T-cell (primary cell): ENCODE results near the gene FANCM. TPM values are rescaled to one million over a fixed set of nuclear protein-coding genes. Genes with fewer than 3 reads are reported as not detected.

Experiments
- ATAC-seq, 4 experiments: fragments of 200-7000 bp in 3 of 4; fragments of 150-1000 bp in 1 of 4; cut with Tn5 transposase; replicated peaks in 1 of 4; 1 replicate in 3 of 4; 2 replicates in 1 of 4; pipeline ENCODE4 v1.10.0; 2021; ENCODE audit warnings: moderate library complexity in 3 of 4, mild to moderate bottlenecking in 2 of 4, moderate number of reproducible peaks in 1 of 4
- CTCF ChIA-PET, 2 donors: fragments of 300-600 bp; sonication (Branson Sonifier 250); formaldehyde crosslinking; loops; one replicate each; lab custom pipeline; 2022; ENCODE audit warnings: antibody characterized with exemption in 2 of 2; lab: Charles Lee
- POLR2A ChIA-PET, 2 donors: fragments of 300-600 bp; sonication (Branson Sonifier 250); formaldehyde crosslinking; loops; one replicate each; lab custom pipeline; 2022; ENCODE audit warnings: antibody characterized with exemption in 2 of 2; lab: Charles Lee
- DNase-seq, 35 experiments: peaks; one replicate each; pipeline versions ENCODE4 v3.0.0 to v3.0.0-alpha.2; 2013 to 2023
- H3K27ac ChIP-seq: one replicate; pipeline ENCODE4 v1.5.1; 2013; ENCODE audit warnings: low read length
- H3K27me3 ChIP-seq, 2 experiments: replicated peaks in 1 of 2; 1 replicate in 1 of 2; 2 replicates in 1 of 2; pipeline versions ENCODE4 v1.6.1 to v1.7.0; 2013; ENCODE audit warnings: low read length in 1 of 2, mixed read lengths in 1 of 2; ENCODE audit not compliant: control insufficient read depth in 2 of 2, insufficient read depth in 2 of 2; ENCODE audit errors: extremely low read depth in 1 of 2
- H3K36me3 ChIP-seq, 2 donors: 1 replicate in 1 of 2; 2 replicates in 1 of 2; pipeline versions ENCODE4 v1.6.1 to v1.7.0; 2013; ENCODE audit warnings: low read length in 1 of 2; ENCODE audit not compliant: control insufficient read depth in 2 of 2, insufficient read depth in 1 of 2; ENCODE audit errors: extremely low read depth in 1 of 2
- H3K4me1 ChIP-seq, 2 experiments: 1 replicate in 1 of 2; 2 replicates in 1 of 2; pipeline versions ENCODE4 v1.6.1 to v1.7.0; 2013; ENCODE audit warnings: low read length in 2 of 2, mixed read lengths in 1 of 2; ENCODE audit not compliant: insufficient read depth in 2 of 2, control insufficient read depth in 1 of 2; ENCODE audit errors: extremely low read depth in 1 of 2
- H3K4me3 ChIP-seq, 2 donors: 1 replicate in 1 of 2; 2 replicates in 1 of 2; pipeline versions ENCODE4 v1.5.1 to v1.7.0; 2013; ENCODE audit warnings: mild to moderate bottlenecking in 2 of 2, low read length in 1 of 2, moderate library complexity in 1 of 2; ENCODE audit not compliant: control insufficient read depth in 1 of 2; ENCODE audit errors: extremely low read depth in 1 of 2
- H3K9me3 ChIP-seq: 2 replicates; pipeline ENCODE4 v1.7.0; 2013
- H3K27ac Mint-ChIP-seq, 2 donors: one replicate each; pipeline ENCODE4 v1.8.0; 2020 to 2021; ENCODE audit warnings: mild to moderate bottlenecking in 2 of 2, mixed read lengths in 2 of 2
- H3K27me3 Mint-ChIP-seq, 2 donors: one replicate each; pipeline ENCODE4 v1.8.0; 2021 to 2022; ENCODE audit warnings: mixed read lengths in 2 of 2
- H3K36me3 Mint-ChIP-seq: one replicate; pipeline ENCODE4 v1.8.0; 2021; ENCODE audit warnings: mixed read lengths
- H3K4me1 Mint-ChIP-seq, 3 donors: one replicate each; pipeline ENCODE4 v1.8.0; 2020 to 2022; ENCODE audit warnings: mixed read lengths in 3 of 3, mild to moderate bottlenecking in 1 of 3
- H3K4me3 Mint-ChIP-seq, 3 donors: one replicate each; pipeline ENCODE4 v1.8.0; 2020 to 2022; ENCODE audit warnings: mild to moderate bottlenecking in 3 of 3, mixed read lengths in 3 of 3, moderate library complexity in 3 of 3
- H3K9me3 Mint-ChIP-seq, 3 donors: one replicate each; pipeline ENCODE4 v1.8.0; 2020 to 2022; ENCODE audit warnings: mixed read lengths in 3 of 3
- WGBS: methylation state at CpG from one replicate; pipeline ENCODE4 v1.1.5; 2013; ENCODE audit warnings: missing lambda C conversion rate; ENCODE audit not compliant: insufficient coverage; 5-methylcytosine and 5-hydroxymethylcytosine counted together
- total RNA-seq, 35 experiments: library from RNA in 6 of 35; stranded (reverse) in 6 of 35; fragments of 120-200 nt in 1 of 35; gene quantifications; one replicate each; pipeline versions ENCODE4 v1.2.1 to v1.2.4 and lab custom pipeline; 2013 to 2026

The FANCM gene
- total RNA-seq, 5 donors from 2014 or later (not counting 1 experiment from before 2014, with no cell fraction given): 7.5 to 10.5 (median 8.7) TPM

GRCh38 chr14:45120096-45120495, 15.6 kb upstream of the FANCM start:
- ATAC-seq (no peak), DNase-seq (no peak)
- no peak overlapping the region for H3K4me3 ChIP-seq
- H3K27ac ChIP-seq: no peak overlapping the region
- Mint-ChIP-seq H3K4me3 (no peak overlapping the region), H3K27ac (no peak overlapping the region), H3K36me3 (peaks cover 48% of the 10 kb centered on the region), H3K4me1 (no peaks in the 10 kb centered on the region), H3K9me3 (no peaks in the 10 kb centered on the region), H3K27me3 (no peaks in the 10 kb centered on the region)
- POLR2A ChIA-PET: no interaction called here
- CTCF ChIA-PET: no interaction called here
- no peaks in the 10 kb centered on the region for H3K27me3 ChIP-seq
- peaks cover 0 to 70% of the 10 kb centered on the region in 2 donors for H3K36me3 ChIP-seq
- H3K4me1 ChIP-seq: no peaks in the 10 kb centered on the region
- no peaks in the 10 kb centered on the region for H3K9me3 ChIP-seq
- WGBS: no CpG with 5 or more reads among the region's 1 CpG

- no peak overlapping the region for H3K27ac ChIP-seq
- no peak for ATAC-seq
- Mint-ChIP-seq H3K27ac (no peak overlapping the region), H3K27me3 (no peaks in the 10 kb centered on the region), H3K9me3 (no peaks in the 10 kb centered on the region), H3K36me3 (peaks cover 43% of the 10 kb centered on the region), H3K4me3 (no peak overlapping the region), H3K4me1 (peaks cover 4 to 9% (median 5%) of the 10 kb centered on the region in 3 donors)
- peaks cover 0 to 49% of the 10 kb centered on the region in 2 donors for H3K36me3 ChIP-seq
- no peaks in the 10 kb centered on the region for H3K9me3 ChIP-seq
- no peak for DNase-seq
- ChIA-PET CTCF (interaction anchor here (0.6 to 1.1 kb wide), 3 partner anchors 11 to 159 kb away, joined by 3 to 4 read pairs (median 3); partner anchors contain the start of gene FKBP3 (in 1 of the 2)), POLR2A (interaction anchor here (0.7 kb wide), 2 partner anchors 14 to 127 kb away, joined by 3 to 4 read pairs; no protein-coding TSS in a partner anchor)
- no peak overlapping the region for H3K4me3 ChIP-seq
- 100% methylated on average over 2 of the region's 3 CpGs for WGBS
- H3K27me3 ChIP-seq: no peaks in the 10 kb centered on the region
- H3K4me1 ChIP-seq: no peaks in the 10 kb centered on the region
Observed at GRCh38 chr14:45123271-45123670, 12.5 kb upstream of the FANCM start.

- Mint-ChIP-seq H3K4me3 (no peak overlapping the region), H3K4me1 (peaks cover 9 to 16% (median 9%) of the 10 kb centered on the region in 3 donors), H3K27ac (no peak overlapping the region), H3K36me3 (peaks cover 25% of the 10 kb centered on the region), H3K9me3 (no peaks in the 10 kb centered on the region), H3K27me3 (no peaks in the 10 kb centered on the region)
- ChIA-PET POLR2A (interaction anchor here in 1 of 2 donors (0.6 kb wide), 1 partner anchor 16 kb away, joined by 6 read pairs; no protein-coding TSS in a partner anchor), CTCF (no interaction called here)
- WGBS: 100% methylated on average over 2 of the region's 2 CpGs
- Histone ChIP-seq H3K27ac (no peak overlapping the region), H3K36me3 (peaks cover 0 to 38% of the 10 kb centered on the region in 2 donors), H3K4me3 (no peak overlapping the region), H3K4me1 (no peaks in the 10 kb centered on the region), H3K27me3 (no peaks in the 10 kb centered on the region), H3K9me3 (no peaks in the 10 kb centered on the region)
- DNase-seq: no peak
- no peak for ATAC-seq
Observed at GRCh38 chr14:45125754-45126153, 10.0 kb upstream of the FANCM start.

- ATAC-seq: no peak
- H3K27me3 ChIP-seq: no peaks in the 10 kb centered on the region
- no peak overlapping the region for H3K4me3 Mint-ChIP-seq
Observed at GRCh38 chr14:45128963-45129629, 6.6 kb upstream of the FANCM start.

GRCh38 chr14:45133683-45134050, 2.1 kb upstream of the FANCM start:
- DNase-seq: peak in 1 of 35 experiments; percentile 13
- 0% methylated on average over 6 of the region's 9 CpGs for WGBS
- H3K27me3 ChIP-seq: no peaks in the 10 kb centered on the region

More at GRCh38 chr14:45128963-45129629, 6.6 kb upstream of the FANCM start:
- CTCF ChIA-PET: no interaction called here
- H3K4me3 ChIP-seq: no peak overlapping the region
- no peaks in the 10 kb centered on the region for H3K9me3 ChIP-seq
- peaks cover 3 to 12% of the 10 kb centered on the region in 2 experiments for H3K4me1 ChIP-seq
- DNase-seq: no peak
- Mint-ChIP-seq H3K27ac (no peak overlapping the region), H3K27me3 (no peaks in the 10 kb centered on the region), H3K4me1 (peaks cover 30 to 39% (median 31%) of the 10 kb centered on the region in 3 donors), H3K9me3 (no peaks in the 10 kb centered on the region), H3K36me3 (peaks cover 13% of the 10 kb centered on the region)
- WGBS: no CpG with 5 or more reads among the region's 1 CpG
- no peak overlapping the region for H3K27ac ChIP-seq
- peaks cover 0 to 16% of the 10 kb centered on the region in 2 donors for H3K36me3 ChIP-seq
- POLR2A ChIA-PET: interaction anchor here (0.5 to 1.2 kb wide), 4 partner anchors 12 to 17 kb away, joined by 3 to 4 read pairs (median 3); no protein-coding TSS in a partner anchor

More at GRCh38 chr14:45133683-45134050, 2.1 kb upstream of the FANCM start:
- POLR2A ChIA-PET: interaction anchor here (0.5 to 1.6 kb wide), 6 partner anchors 12 to 205 kb away, joined by 3 to 9 read pairs (median 3); partner anchors contain the start of genes KLHL28 (in 1 of the 2) and TOGARAM1 (in 1 of the 2)
- no peaks in the 10 kb centered on the region for H3K27me3 Mint-ChIP-seq
- H3K9me3 Mint-ChIP-seq: no peaks in the 10 kb centered on the region
- peak overlapping the region; percentile 96 to 99 (median 98) for H3K4me3 Mint-ChIP-seq
- CTCF ChIA-PET: interaction anchor here (0.6 to 2.7 kb wide), 4 partner anchors 11 to 220 kb away, joined by 3 to 16 read pairs (median 4); partner anchors contain the start of genes KLHL28 (in 1 of the 2) and TOGARAM1 (in 1 of the 2)
- Histone ChIP-seq H3K9me3 (no peaks in the 10 kb centered on the region), H3K4me1 (peaks cover 19 to 26% of the 10 kb centered on the region in 2 experiments), H3K36me3 (peaks cover 0 to 5% of the 10 kb centered on the region in 2 donors), H3K27ac (peak overlapping the region; percentile 92), H3K4me3 (peak overlapping the region; percentile 76 to 94)
- peak overlapping the region; percentile 97 to 99 for H3K27ac Mint-ChIP-seq
- no peaks in the 10 kb centered on the region for H3K36me3 Mint-ChIP-seq
- ATAC-seq: no peak
- peaks cover 51 to 58% (median 53%) of the 10 kb centered on the region in 3 donors for H3K4me1 Mint-ChIP-seq
